GM12874 (cell line): ENCODE data around the gene MNT.

Source experiments
- CTCF ChIP-seq: IDR thresholded peaks from 2 replicates; pipeline ENCODE4 v1.5.1; 2011; ENCODE audit warnings: low read depth, mild to moderate bottlenecking, control low read depth, low read length, moderate library complexity; ENCODE audit not compliant: insufficient read depth

The MNT gene

GRCh38 chr17:2368359-2368758, 32.5 kb downstream of the MNT start:
- TF ChIP-seq CTCF, result no peak

GRCh38 chr17:2366747-2367494, 33.9 kb downstream of the MNT start:
- no peak for TF ChIP-seq CTCF

GRCh38 chr17:2365132-2365531, 35.7 kb downstream of the MNT start:
- TF ChIP-seq CTCF, result no peak

- no peak for TF ChIP-seq CTCF
Observed at GRCh38 chr17:2364763-2365116, 36.1 kb downstream of the MNT start.

GRCh38 chr17:2363851-2364762, 36.8 kb downstream of the MNT start:
- TF ChIP-seq CTCF, result no peak

- no peak for TF ChIP-seq CTCF
Observed at GRCh38 chr17:2363318-2363717, 37.5 kb downstream of the MNT start.

GRCh38 chr17:2362881-2363280, 38.0 kb downstream of the MNT start:
- TF ChIP-seq CTCF, result no peak
